Osteoblast (primary cell): ENCODE results near the gene CCDC102B. TPM values are rescaled to one million over a fixed set of nuclear protein-coding genes. Genes with fewer than 3 reads are reported as not detected.
"Not testable (repeated sequence)": the region's sequence is repeated elsewhere in the genome, so short reads cannot be mapped to it uniquely, and the experiment has no call there.

ENCODE experiments used
- DNase-seq: peaks from one replicate; pipeline ENCODE4 v3.0.0; 2011; ENCODE audit warnings: low spot score, mixed read lengths; ENCODE audit not compliant: insufficient read length; ENCODE audit errors: missing footprints
- H2AFZ ChIP-seq: 2 replicates; pipeline ENCODE4 v1.6.0; 2011; ENCODE audit warnings: mild to moderate bottlenecking, low read length
- H3K27ac ChIP-seq: 2 replicates; pipeline ENCODE4 v1.5.1; 2011; ENCODE audit warnings: mild to moderate bottlenecking, low read depth, low read length, moderate library complexity
- H3K27me3 ChIP-seq: 2 replicates; pipeline ENCODE4 v1.6.0; 2012; ENCODE audit warnings: mild to moderate bottlenecking, control low read depth, inconsistent platforms, low read length, moderate library complexity; ENCODE audit not compliant: insufficient read depth
- H3K36me3 ChIP-seq: 2 replicates; pipeline ENCODE4 v1.5.1; 2011; ENCODE audit warnings: mild to moderate bottlenecking, low read length, control low read depth, moderate library complexity; ENCODE audit not compliant: insufficient read depth
- H3K4me1 ChIP-seq: 2 replicates; pipeline ENCODE4 v1.5.1; 2011; ENCODE audit warnings: mild to moderate bottlenecking, low read length, control low read depth, moderate library complexity; ENCODE audit not compliant: insufficient read depth
- H3K4me2 ChIP-seq: 2 replicates; pipeline ENCODE4 v1.6.0; 2011; ENCODE audit warnings: mild to moderate bottlenecking, low read length; ENCODE audit not compliant: insufficient read depth
- H3K4me3 ChIP-seq: fragments of 200-600 bp; sonication (generic); 3 replicates; pipeline ENCODE4 v1.5.1; 2012; ENCODE audit warnings: mild to moderate bottlenecking, low read length, inconsistent platforms; ENCODE audit not compliant: insufficient read depth
- H3K79me2 ChIP-seq: 2 replicates; pipeline ENCODE4 v1.6.0; 2012; ENCODE audit warnings: mild to moderate bottlenecking, low read length, control low read depth, inconsistent platforms; ENCODE audit not compliant: insufficient read depth
- H3K9me3 ChIP-seq: 2 replicates; pipeline ENCODE4 v1.5.1; 2011; ENCODE audit warnings: low read depth, low read length, control low read depth
- H4K20me1 ChIP-seq: 2 replicates; pipeline ENCODE4 v1.6.0; 2012; ENCODE audit warnings: mild to moderate bottlenecking, low read length, control low read depth; ENCODE audit not compliant: insufficient read depth
- CTCF ChIP-seq: IDR thresholded peaks from 2 replicates; pipeline ENCODE4 v1.5.1; 2011; ENCODE audit warnings: mild to moderate bottlenecking, low read depth, low read length, moderate library complexity; ENCODE audit errors: extremely low read depth
- total RNA-seq: library from RNA; depleted of rRNA; stranded (reverse); fragments of >200 nt; gene quantifications from 2 replicates; pipeline ENCODE4 v1.2.3, GENCODE V29; 2012

Gene CCDC102B
- total RNA-seq, 1 donor: 9.4 TPM

GRCh38 chr18:68937029-68937599 is 139.2 kb downstream of the CCDC102B start:
- no peak overlapping the region for H2AFZ ChIP-seq
- H3K79me2 ChIP-seq: no peaks in the 10 kb centered on the region
- H3K4me2 ChIP-seq: no peak overlapping the region
- no peaks in the 10 kb centered on the region for H3K27me3 ChIP-seq
- no peak for DNase-seq
- no peak overlapping the region for H3K27ac ChIP-seq
- no peaks in the 10 kb centered on the region for H3K36me3 ChIP-seq
- H3K4me3 ChIP-seq: no peak overlapping the region
- no peaks in the 10 kb centered on the region for H3K4me1 ChIP-seq
- no peak for TF ChIP-seq CTCF
- no peaks in the 10 kb centered on the region for H3K9me3 ChIP-seq
- H4K20me1 ChIP-seq: no peaks in the 10 kb centered on the region

- Histone ChIP-seq H3K27ac (no peak overlapping the region), H3K4me1 (no peaks in the 10 kb centered on the region), H3K27me3 (no peaks in the 10 kb centered on the region), H3K4me2 (no peak overlapping the region), H3K36me3 (no peaks in the 10 kb centered on the region), H4K20me1 (no peaks in the 10 kb centered on the region), H3K9me3 (no peaks in the 10 kb centered on the region), H3K79me2 (no peaks in the 10 kb centered on the region), H2AFZ (no peak overlapping the region), H3K4me3 (no peak overlapping the region)
- no peak for TF ChIP-seq CTCF
- DNase-seq: no peak
These were observed 142.2 kb downstream of the CCDC102B start for GRCh38 chr18:68940039-68940438.

- H3K4me3 ChIP-seq: no peak overlapping the region
- no peaks in the 10 kb centered on the region for H3K27me3 ChIP-seq
- no peaks in the 10 kb centered on the region for H4K20me1 ChIP-seq
- no peaks in the 10 kb centered on the region for H3K36me3 ChIP-seq
- no peak overlapping the region for H3K27ac ChIP-seq
- DNase-seq: no peak
- no peaks in the 10 kb centered on the region for H3K4me1 ChIP-seq
- no peak for TF ChIP-seq CTCF
- H3K9me3 ChIP-seq: no peaks in the 10 kb centered on the region
- H3K79me2 ChIP-seq: no peaks in the 10 kb centered on the region
- no peak overlapping the region for H2AFZ ChIP-seq
- H3K4me2 ChIP-seq: no peak overlapping the region
These were observed 142.9 kb downstream of the CCDC102B start for GRCh38 chr18:68940754-68941153.

- no peak for DNase-seq
- no peaks in the 10 kb centered on the region for H3K9me3 ChIP-seq
- H3K4me3 ChIP-seq: no peak overlapping the region
- no peaks in the 10 kb centered on the region for H3K4me1 ChIP-seq
- no peaks in the 10 kb centered on the region for H4K20me1 ChIP-seq
- no peak for TF ChIP-seq CTCF
- H2AFZ ChIP-seq: no peak overlapping the region
- H3K36me3 ChIP-seq: no peaks in the 10 kb centered on the region
- no peaks in the 10 kb centered on the region for H3K27me3 ChIP-seq
- no peak overlapping the region for H3K27ac ChIP-seq
- no peak overlapping the region for H3K4me2 ChIP-seq
- H3K79me2 ChIP-seq: no peaks in the 10 kb centered on the region
These were observed 144.3 kb downstream of the CCDC102B start for GRCh38 chr18:68942230-68942629.

GRCh38 chr18:68943861-68944260 is 146.0 kb downstream of the CCDC102B start:
- not testable (repeated sequence) for H3K4me1 ChIP-seq, H4K20me1 ChIP-seq, H3K4me3 ChIP-seq, H3K27ac ChIP-seq, DNase-seq, H3K27me3 ChIP-seq, H2AFZ ChIP-seq, H3K36me3 ChIP-seq, H3K79me2 ChIP-seq, H3K4me2 ChIP-seq, H3K9me3 ChIP-seq
